DMS79 treated with DMSO at 0.1 percent for 48 hours (cell line): ENCODE results near the gene SUPT20HL1.
"Not testable (repeated sequence)": the region's sequence is repeated elsewhere in the genome, so short reads cannot be mapped to it uniquely, and the experiment has no call there.

Experiments used
- DNase-seq: peaks from one replicate; lab custom pipeline; 2025; lab: John Stamatoyannopoulos, UW

The SUPT20HL1 gene

DNA sequence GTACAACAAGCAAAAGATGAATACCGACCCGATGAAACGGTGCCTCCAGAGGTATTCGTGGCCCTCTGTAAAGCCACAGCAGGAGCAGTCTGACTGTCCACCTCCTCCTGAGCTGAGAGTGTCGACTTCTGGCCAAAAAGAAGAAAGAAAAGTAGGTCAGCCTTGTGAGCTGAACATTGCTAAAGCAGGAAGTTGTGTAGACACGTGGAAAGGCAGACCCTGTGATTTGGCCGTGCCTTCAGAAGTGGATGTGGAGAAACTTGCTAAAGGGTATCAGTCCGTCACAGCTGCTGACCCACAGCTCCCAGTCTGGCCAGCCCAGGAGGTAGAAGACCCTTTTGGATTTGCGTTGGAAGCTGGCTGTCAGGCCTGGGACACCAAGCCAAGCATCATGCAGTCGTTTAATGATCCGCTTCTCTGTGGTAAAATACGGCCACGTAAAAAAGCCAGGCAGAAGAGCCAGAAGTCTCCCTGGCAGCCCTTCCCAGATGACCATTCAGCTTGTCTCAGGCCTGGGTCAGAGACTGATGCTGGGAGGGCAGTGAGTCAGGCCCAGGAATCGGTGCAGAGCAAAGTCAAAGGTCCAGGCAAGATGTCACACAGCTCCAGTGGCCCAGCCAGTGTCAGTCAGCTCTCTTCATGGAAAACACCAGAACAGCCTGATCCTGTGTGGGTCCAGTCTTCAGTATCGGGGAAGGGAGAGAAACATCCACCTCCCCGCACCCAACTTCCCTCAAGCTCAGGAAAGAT, 3.2 kb downstream of the SUPT20HL1 start:
- not testable (repeated sequence) for DNase-seq

GRCh38 chrX:24364326-24364725, 3.9 kb downstream of the SUPT20HL1 start:
- DNase-seq = no peak

GRCh38 chrX:24364851-24365538, 4.6 kb downstream of the SUPT20HL1 start:
- DNase-seq = no peak

- DNase-seq = not testable (repeated sequence)
Observed at GRCh38 chrX:24366762-24367400, 6.4 kb downstream of the SUPT20HL1 start.

GRCh38 chrX:24369816-24370215, 9.4 kb downstream of the SUPT20HL1 start:
- no peak for DNase-seq

DNA sequence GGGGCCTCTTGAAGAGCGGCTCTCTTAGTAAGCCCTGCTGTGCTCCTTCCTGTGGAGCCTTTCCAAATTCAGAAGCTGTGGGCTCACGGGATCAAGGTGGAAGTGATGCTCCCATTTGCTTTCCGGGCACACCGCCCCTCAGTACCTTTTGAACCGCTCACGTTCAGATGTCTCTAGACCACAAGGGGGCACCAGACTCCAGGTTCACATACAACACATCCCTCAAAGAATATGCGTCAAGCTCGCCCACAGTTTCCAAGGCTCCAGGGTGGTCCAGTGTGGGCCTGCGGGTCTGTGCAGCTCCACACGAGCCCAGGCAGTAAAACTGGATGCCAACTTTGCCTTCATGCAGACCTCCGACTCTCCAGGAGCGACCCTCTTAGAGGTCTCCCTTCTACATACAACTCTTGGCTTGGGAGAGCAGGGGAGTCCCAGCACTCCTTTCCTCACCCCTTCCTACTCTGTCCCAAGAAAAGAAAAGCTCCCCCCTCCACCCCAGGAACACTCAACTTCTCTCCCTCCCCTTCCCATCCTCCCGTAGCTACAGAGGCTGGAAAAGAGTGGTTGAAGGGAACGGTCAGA, 11.0 kb downstream of the SUPT20HL1 start:
- DNase-seq = peak; percentile 4

GRCh38 chrX:24372021-24372763, 11.8 kb downstream of the SUPT20HL1 start:
- DNase-seq = no peak

DNA sequence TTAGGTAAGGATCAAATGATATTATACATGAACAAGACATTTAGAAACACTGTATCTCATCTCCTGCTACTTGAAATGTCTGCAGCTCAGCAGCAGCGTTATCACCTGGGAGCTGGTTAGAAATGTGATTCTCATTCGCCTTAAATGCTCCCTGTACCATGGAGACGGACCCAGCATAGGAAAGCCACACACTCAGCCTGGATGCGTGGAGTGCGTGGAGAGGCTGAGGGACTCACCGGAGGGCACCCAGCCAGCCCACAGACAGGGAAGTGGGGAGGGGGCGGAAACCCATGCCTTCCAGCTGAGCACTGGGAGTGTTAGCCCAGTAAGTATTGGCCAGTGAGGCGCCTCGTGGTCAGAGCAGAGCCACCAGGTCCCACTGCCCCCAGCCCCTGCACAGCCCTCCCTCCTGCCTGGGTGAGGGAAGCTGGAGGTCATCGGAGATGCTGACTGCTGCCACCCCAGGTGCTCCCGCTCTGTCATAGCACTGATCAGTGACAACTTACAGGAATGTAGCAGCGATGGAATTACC, 15.2 kb downstream of the SUPT20HL1 start:
- DNase-seq = no peak

- DNase-seq = no peak
Observed at GRCh38 chrX:24376403-24376802, 16.0 kb downstream of the SUPT20HL1 start.

DNA sequence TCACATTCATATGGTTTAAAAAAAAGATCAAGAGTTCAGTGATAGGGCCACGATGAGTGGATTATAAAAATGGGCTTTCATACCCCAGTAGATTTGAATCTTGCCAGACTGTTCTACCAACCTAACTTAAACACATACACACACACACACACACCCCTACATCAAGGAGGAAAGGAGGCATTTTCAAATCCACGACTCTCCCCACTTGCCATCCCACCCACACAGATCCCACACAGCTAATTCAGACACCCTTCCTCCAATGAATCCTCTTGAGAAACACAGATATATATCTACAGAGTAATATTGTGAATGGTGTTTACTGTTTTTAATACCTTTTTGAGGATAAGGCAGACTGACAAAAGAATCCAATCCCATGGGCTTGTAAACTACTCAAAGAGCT, 16.8 kb downstream of the SUPT20HL1 start:
- DNase-seq = no peak

GRCh38 chrX:24377911-24378468, 17.6 kb downstream of the SUPT20HL1 start:
- DNase-seq = no peak

DNA sequence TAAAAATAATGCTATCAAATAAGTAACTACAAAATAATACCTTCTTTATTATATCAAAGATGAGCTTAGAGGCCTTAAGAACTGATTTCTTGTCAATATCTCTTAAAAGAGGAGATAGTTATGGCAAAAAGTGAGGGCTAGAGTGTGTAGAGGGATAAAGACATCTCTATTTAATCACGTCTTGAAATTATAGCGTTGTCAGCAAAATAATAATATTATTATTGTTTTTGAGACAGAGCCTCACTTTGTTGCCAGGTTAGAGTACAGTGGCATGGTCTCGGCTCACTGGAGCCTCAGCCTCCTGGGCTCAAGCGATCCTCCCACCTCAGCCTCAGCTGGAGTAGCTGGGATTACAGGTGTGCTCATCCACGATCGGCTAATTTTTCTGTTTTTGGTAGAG, 18.3 kb downstream of the SUPT20HL1 start:
- no peak for DNase-seq

DNA sequence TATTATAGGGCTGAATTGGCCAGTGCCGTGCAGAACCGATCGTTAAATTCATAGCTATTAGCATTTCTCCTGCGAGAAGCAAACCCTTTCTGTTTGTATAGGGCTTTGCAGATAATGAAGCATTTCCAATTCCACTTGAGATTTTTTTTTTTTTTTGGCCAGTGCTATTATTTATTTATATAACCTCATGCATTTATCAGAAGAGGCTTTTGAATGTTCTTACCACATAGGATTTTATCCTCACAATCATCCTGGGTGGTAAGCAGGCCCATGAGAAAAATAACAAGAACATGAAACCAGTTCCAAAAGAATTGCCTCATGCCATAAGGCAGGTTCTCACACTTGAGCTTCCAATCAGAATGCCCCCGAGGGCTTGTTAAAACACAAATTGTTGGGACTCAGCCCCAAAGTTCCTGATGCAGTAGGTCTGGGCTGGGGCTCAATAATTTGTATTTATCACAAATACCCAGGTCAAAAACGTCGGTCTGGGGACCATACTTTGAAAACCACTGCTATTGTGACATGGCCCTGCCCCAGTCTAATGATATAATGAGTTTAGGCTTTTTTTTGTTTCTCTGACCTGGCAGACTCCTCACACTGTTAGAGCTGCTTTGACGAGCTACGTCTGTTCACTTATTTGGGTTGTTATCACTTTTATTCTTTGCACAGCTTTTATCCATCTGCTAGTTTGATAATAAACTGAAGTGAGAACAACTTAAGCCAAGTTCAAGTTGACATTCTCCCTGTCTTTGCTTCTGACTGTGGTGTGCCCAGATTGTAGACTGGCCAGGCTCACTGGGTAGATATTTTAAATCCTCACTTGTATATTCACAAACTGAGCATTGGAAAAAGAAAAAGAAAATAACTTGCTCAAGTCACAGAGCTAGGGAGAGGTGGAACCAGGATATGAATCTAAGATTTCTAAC, 20.1 kb downstream of the SUPT20HL1 start:
- no peak for DNase-seq

DNA sequence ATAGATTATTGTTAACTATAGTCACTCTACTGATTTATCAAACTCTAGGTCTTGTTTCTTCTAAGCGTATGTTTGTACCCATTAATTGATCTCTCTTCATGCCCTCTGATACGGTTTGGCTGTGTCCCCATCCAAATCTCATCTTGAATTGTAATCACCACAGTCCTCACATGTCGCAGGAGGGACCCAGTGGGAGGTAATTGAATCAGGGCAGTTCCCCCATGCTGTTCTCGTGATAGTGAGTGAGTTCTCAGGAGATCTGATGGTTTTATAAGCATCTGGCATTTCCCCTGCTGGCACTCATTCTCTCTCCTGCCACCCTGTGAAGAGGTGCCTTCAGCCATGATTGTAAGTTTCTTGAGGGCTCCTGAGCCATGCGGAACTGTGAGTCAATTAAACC, 21.9 kb downstream of the SUPT20HL1 start:
- DNase-seq = not testable (repeated sequence)

DNA sequence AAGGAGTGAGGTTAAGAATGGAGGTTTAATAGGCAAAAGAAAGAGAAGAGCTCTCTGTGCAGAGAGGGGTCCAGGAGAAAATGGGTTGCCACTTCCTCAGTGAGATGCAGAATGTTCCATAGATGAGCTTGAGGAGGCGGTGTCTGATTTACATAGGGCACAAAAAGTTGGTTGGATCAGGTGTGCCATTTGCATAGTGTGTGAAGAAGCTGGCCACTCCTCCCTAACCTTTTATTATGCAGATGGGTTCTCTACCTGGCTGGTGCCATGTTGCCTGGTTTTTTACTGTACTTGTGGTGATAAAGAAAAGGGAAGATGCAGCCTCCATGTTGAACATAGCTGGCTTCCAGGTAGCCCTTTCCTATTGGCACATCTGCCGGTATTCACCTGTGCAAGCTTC, 27.3 kb downstream of the SUPT20HL1 start:
- DNase-seq = no peak

DNA sequence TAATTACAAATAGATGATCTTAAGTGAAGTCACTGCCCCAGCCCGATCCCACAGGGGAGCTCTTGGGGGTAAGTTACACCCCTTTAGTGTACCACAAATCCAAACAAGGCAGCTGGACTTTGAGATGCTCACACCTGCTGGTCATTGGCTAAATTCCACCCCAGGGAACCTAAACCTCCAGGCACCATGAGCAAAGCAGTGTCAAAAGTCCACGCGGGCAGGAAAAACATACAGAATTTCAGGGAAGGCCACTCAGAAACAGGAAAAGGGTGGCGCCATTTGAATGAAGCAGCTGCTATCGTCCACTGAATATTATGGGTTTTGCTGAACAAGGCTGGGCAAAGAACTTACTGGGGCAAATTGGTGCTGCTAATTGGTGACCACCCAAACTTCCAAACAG, 30.9 kb downstream of the SUPT20HL1 start:
- no peak for DNase-seq

GRCh38 chrX:24391843-24392242, 31.4 kb downstream of the SUPT20HL1 start:
- no peak for DNase-seq

- DNase-seq = no peak
Observed at GRCh38 chrX:24392709-24393108, 32.3 kb downstream of the SUPT20HL1 start.

DNA sequence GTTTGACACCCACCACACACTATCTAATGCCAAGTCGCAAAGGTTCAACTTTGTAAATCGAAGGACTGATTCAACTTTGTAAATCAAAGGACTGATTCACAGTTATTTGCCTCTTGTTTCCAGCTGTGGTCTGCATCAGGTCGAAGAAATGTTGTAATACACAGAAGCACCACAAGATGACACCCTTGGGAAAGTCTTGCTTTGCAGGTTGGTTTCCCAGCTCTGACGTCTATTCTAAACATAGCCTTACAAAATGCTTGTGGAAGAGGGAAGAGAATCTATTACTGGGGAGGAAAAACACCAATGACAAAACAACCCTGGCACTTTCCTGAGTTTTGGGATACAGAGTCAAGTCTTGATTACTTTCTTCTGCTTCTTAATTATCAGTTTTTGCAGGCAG, 35.3 kb downstream of the SUPT20HL1 start:
- DNase-seq = peak; percentile 16

DNA sequence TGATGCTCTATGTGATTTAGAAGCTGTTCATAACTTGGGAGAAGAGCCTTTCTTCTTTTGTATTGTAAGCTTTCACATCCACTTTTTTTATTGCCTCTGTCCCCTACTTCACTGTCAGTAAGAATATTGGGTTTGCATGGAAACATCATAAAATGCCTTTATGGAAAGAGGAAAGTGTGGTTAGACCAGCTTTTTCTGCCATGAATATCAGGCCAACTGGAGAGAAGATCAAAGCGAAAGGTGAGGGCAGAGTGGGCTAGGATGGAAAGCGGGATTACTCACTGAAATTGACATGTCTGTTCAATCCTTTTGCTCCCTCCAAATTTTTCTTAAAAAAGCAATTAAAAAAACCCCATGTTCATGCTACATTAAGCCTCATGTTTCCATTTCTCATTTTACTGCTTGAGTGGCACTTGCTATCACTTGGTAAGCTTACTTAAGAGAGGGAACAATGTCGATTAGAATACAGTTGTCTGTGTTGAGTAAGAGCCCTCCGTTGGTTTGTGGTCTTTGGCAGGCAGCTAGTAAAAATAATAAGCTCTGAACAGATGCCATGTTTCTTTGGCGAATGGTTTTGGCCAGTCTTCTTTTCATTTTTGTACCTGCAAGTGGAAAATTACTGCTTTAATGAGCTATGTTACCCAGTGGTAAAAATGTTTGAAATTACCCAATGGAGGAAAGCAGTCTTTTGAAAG, 35.9 kb downstream of the SUPT20HL1 start:
- DNase-seq = peak; percentile 58
